Colonic mucosa (tissue), 4 donors: ENCODE data around the gene FOXP1. TPM values are rescaled to one million over a fixed set of nuclear protein-coding genes. Genes with fewer than 3 reads are reported as not detected.

Source experiments
- DNase-seq: peaks from one replicate; pipeline ENCODE4 v3.0.0-alpha.2; 2020
- H3K27ac ChIP-seq: fragments of 200-600 bp; one replicate; pipeline ENCODE4 v1.8.0; 2021
- H3K27me3 ChIP-seq: fragments of 200-600 bp; one replicate; pipeline ENCODE4 v1.8.0; 2021
- H3K36me3 ChIP-seq: fragments of 200-600 bp; one replicate; pipeline ENCODE4 v1.8.0; 2021
- H3K4me1 ChIP-seq: fragments of 200-600 bp; one replicate; pipeline ENCODE4 v1.8.0; 2021; ENCODE audit warnings: mild to moderate bottlenecking
- H3K4me3 ChIP-seq: fragments of 200-600 bp; one replicate; pipeline ENCODE4 v1.8.0; 2021
- H3K9ac ChIP-seq, 2 donors: one replicate each; pipeline ENCODE4 v1.7.0; 2013; ENCODE audit warnings: control low read depth in 2 of 2, low read depth in 2 of 2, low read length in 2 of 2
- H3K9me3 ChIP-seq: fragments of 200-600 bp; one replicate; pipeline ENCODE4 v1.8.0; 2021
- intact Hi-C: fragments of 100-400 bp; cut with DNase I; formaldehyde crosslinking; loops from one replicate; pipeline ENCODE4 v1.14.1; 2022
- total RNA-seq, 2 donors: library from RNA; stranded (reverse); fragmentation: NEBNext Ultra II Directional in 1 of 2; extraction: Animal tissue kit (Norgen Biotek cat#: 25700) in 1 of 2; gene quantifications; one replicate each; pipeline ENCODE4 v1.2.1, GENCODE V29; 2021
- TF ChIP-seq, protein P1 (sequence below): fragments of 200-600 bp; IDR thresholded peaks from one replicate; pipeline ENCODE4 v1.8.0; 2022; ENCODE audit warnings: antibody characterized with exemption, mild to moderate bottlenecking
- donor health status: healthy.
- donor health status: DM: no; HTN: no; CAD: no.
- donor health status: DM: no; HTN: no; CAD: no.

FOXP1 gene
- total RNA-seq, 2 donors from 2014 or later: 127 to 128 TPM

DNA sequence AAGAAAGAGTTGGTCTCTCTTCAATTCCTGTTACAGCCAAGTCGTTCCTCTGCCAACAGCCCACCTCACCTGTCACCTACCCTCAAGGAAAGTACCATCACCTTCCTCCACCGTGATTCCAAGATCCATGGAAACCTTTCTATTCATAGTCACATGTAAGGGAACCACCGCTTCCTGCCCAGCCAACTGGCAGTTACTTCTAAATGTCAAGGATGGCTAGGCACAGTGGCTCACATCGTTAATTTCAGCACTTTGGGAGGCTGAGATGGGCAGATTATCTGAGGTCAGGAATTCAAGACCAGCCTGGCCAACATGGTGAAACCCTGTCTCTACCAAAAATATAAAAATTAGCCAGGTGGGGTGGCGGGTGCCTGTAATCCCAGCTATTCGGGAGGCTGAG lies 82.8 kb downstream of the FOXP1 start:
- no peaks in the 10 kb centered on the region for H3K4me1 ChIP-seq
- no peak overlapping the region for H3K4me3 ChIP-seq
- intact Hi-C loops: no loop called here
- H3K27ac ChIP-seq: no peak overlapping the region
- TF ChIP-seq, protein P1, sequence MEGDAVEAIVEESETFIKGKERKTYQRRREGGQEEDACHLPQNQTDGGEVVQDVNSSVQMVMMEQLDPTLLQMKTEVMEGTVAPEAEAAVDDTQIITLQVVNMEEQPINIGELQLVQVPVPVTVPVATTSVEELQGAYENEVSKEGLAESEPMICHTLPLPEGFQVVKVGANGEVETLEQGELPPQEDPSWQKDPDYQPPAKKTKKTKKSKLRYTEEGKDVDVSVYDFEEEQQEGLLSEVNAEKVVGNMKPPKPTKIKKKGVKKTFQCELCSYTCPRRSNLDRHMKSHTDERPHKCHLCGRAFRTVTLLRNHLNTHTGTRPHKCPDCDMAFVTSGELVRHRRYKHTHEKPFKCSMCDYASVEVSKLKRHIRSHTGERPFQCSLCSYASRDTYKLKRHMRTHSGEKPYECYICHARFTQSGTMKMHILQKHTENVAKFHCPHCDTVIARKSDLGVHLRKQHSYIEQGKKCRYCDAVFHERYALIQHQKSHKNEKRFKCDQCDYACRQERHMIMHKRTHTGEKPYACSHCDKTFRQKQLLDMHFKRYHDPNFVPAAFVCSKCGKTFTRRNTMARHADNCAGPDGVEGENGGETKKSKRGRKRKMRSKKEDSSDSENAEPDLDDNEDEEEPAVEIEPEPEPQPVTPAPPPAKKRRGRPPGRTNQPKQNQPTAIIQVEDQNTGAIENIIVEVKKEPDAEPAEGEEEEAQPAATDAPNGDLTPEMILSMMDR: no peak
- no peaks in the 10 kb centered on the region for H3K36me3 ChIP-seq
- DNase-seq: no peak
- H3K9ac ChIP-seq: no peak overlapping the region
- no peaks in the 10 kb centered on the region for H3K27me3 ChIP-seq
- H3K9me3 ChIP-seq: no peaks in the 10 kb centered on the region

DNA sequence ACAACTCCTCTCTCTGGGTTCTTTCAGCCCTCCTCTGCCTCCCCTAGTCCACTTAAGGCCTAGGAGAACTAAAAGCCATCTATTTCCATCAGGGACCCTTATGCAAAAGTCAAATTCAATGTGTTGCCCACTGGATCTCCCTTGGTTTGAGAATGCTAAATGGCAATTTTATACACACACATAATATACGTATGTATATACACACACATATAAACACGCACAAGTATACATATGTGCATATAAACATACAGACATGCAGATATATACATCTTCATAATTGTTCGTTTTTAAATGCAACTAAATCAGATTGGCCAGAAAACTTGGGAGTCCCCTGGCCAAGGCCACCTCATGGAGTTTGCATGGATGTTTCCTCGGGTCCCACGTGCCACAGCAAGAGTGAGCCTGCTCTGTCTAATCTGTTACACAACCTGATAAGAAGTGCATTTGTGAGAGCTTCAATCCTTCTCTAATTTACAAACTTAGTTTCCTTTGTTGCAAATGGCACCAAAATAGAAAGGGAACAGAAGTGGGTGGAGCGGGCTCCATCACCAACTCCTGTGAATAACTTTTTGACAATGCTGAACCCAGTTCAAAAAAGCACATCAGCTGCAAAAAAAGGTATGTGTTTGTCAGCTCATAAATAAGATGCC lies 84.2 kb downstream of the FOXP1 start:
- Histone ChIP-seq H3K9ac (no peak overlapping the region), H3K27me3 (no peaks in the 10 kb centered on the region), H3K4me1 (no peaks in the 10 kb centered on the region), H3K9me3 (no peaks in the 10 kb centered on the region), H3K27ac (no peak overlapping the region), H3K36me3 (no peaks in the 10 kb centered on the region), H3K4me3 (no peak overlapping the region)
- intact Hi-C loops: no loop called here
- TF ChIP-seq, protein P1: no peak
- no peak for DNase-seq

DNA sequence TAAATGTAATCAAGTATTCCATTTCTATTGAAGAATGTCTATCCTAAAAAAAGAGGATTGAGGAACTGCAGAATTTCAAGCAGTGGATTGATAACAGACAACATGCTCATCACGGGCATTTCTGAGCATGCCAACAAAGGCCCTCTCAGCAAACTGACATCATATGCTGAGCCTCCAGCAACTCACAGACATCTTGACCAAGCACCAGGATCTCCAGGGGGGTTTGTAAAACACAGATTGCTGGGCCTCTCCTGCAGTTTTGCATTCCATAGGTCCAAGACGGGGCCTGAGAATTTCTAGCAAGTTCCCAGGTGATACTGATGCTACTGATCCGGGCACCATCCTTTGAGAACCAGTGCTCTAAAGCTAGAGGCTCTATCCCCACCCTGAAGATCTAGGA lies 85.0 kb downstream of the FOXP1 start:
- Histone ChIP-seq H3K36me3 (no peaks in the 10 kb centered on the region), H3K27me3 (no peaks in the 10 kb centered on the region), H3K27ac (no peak overlapping the region), H3K4me1 (no peaks in the 10 kb centered on the region), H3K4me3 (no peak overlapping the region), H3K9me3 (no peaks in the 10 kb centered on the region), H3K9ac (no peak overlapping the region)
- no peak for DNase-seq
- intact Hi-C loops: no loop called here
- TF ChIP-seq, protein P1: no peak

- no peak for DNase-seq
- TF ChIP-seq, protein P1: no peak
- intact Hi-C loops: no loop called here
- Histone ChIP-seq H3K4me3 (no peak overlapping the region), H3K27ac (no peak overlapping the region), H3K36me3 (no peaks in the 10 kb centered on the region), H3K4me1 (no peaks in the 10 kb centered on the region), H3K9ac (no peak overlapping the region), H3K9me3 (no peaks in the 10 kb centered on the region), H3K27me3 (no peaks in the 10 kb centered on the region)
Measured at GRCh38 chr3:71497971-71498444, 85.5 kb downstream of the FOXP1 start.

- H3K9ac ChIP-seq: no peak overlapping the region
- no peaks in the 10 kb centered on the region for H3K9me3 ChIP-seq
- H3K27ac ChIP-seq: no peak overlapping the region
- intact Hi-C loops: no loop called here
- no peak overlapping the region for H3K4me3 ChIP-seq
- no peak for DNase-seq
- TF ChIP-seq, protein P1: no peak
- no peaks in the 10 kb centered on the region for H3K36me3 ChIP-seq
- H3K4me1 ChIP-seq: no peaks in the 10 kb centered on the region
- H3K27me3 ChIP-seq: no peaks in the 10 kb centered on the region
Measured at GRCh38 chr3:71497367-71497897, 86.1 kb downstream of the FOXP1 start.
